GM12865 (cell line): ENCODE data around the gene PLCL1.
A peak's percentile ranks its signal among the peaks of the same experiment; 100 is the strongest.

Source experiments
- DNase-seq: peaks from one replicate; pipeline ENCODE4 v3.0.0; 2010; ENCODE audit warnings: low read depth
- H3K4me3 ChIP-seq: 2 replicates; pipeline ENCODE4 v1.5.1; 2011; ENCODE audit warnings: mild to moderate bottlenecking, low read depth, low read length, control low read depth
- CTCF ChIP-seq: IDR thresholded peaks from 2 replicates; pipeline ENCODE4 v1.5.1; 2011; ENCODE audit warnings: low read length, control low read depth, low read depth, inconsistent platforms; ENCODE audit not compliant: insufficient read depth; ENCODE audit errors: missing control alignments

PLCL1 gene

GRCh38 chr2:197889041-197889440 is 84.6 kb downstream of the PLCL1 start:
- TF ChIP-seq CTCF = no peak
- no peak overlapping the region for H3K4me3 ChIP-seq
- peak; percentile 72 for DNase-seq

- DNase-seq = no peak
- H3K4me3 ChIP-seq = no peak overlapping the region
- no peak for TF ChIP-seq CTCF
Observed at GRCh38 chr2:197890168-197890567, 85.8 kb downstream of the PLCL1 start.

- no peak for DNase-seq
- no peak for TF ChIP-seq CTCF
Observed at GRCh38 chr2:197891897-197892442, 87.6 kb downstream of the PLCL1 start.

GRCh38 chr2:197893403-197894177 is 89.2 kb downstream of the PLCL1 start:
- TF ChIP-seq CTCF = no peak
- DNase-seq = peak; percentile 42
- H3K4me3 ChIP-seq = no peak overlapping the region

More at GRCh38 chr2:197891897-197892442, 87.6 kb downstream of the PLCL1 start:
- H3K4me3 ChIP-seq = no peak overlapping the region

- TF ChIP-seq CTCF = no peak
- H3K4me3 ChIP-seq = no peak overlapping the region
- no peak for DNase-seq
Observed at GRCh38 chr2:197894751-197895274, 90.4 kb downstream of the PLCL1 start.

GRCh38 chr2:197897960-197898678 is 93.7 kb downstream of the PLCL1 start:
- DNase-seq = no peak
- no peak for TF ChIP-seq CTCF
- H3K4me3 ChIP-seq = no peak overlapping the region
